NCI-H2029 treated with DMSO at 0.1 percent for 48 hours (cell line): ENCODE measurements around the gene LRRC57.
"Not testable (repeated sequence)": the region's sequence is repeated elsewhere in the genome, so short reads cannot be mapped to it uniquely, and the experiment has no call there.

Experiments
- DNase-seq: peaks from one replicate; lab custom pipeline; 2025; lab: John Stamatoyannopoulos, UW

The LRRC57 gene

GRCh38 chr15:42548249-42549031 is at the start of gene LRRC57, which contains the start of gene HAUS2:
Gene LRRC57 (minus strand): TSS chr15:42548793. CDS start chr15:42548434, 359 bp downstream.
Gene HAUS2 (plus strand): TSS chr15:42548838. CDS start chr15:42548873, 35 bp downstream.
- DNase-seq, result no peak

GRCh38 chr15:42595626-42596240 is 47.1 kb upstream of the LRRC57 start:
- no peak for DNase-seq

GRCh38 chr15:42594095-42594494 is 45.5 kb upstream of the LRRC57 start:
- DNase-seq, result no peak

- DNase-seq, result no peak
Measured at GRCh38 chr15:42593143-42593542, 44.5 kb upstream of the LRRC57 start.

- DNase-seq, result no peak
Measured at GRCh38 chr15:42592716-42593115, 44.1 kb upstream of the LRRC57 start.

- DNase-seq, result peak; percentile 5
Measured at GRCh38 chr15:42591238-42591934, 42.8 kb upstream of the LRRC57 start.

GRCh38 chr15:42590619-42591237 is 42.1 kb upstream of the LRRC57 start:
- no peak for DNase-seq

- no peak for DNase-seq
Measured at GRCh38 chr15:42584031-42584765, 35.6 kb upstream of the LRRC57 start.

GRCh38 chr15:42582569-42583375 is 34.2 kb upstream of the LRRC57 start:
- no peak for DNase-seq

- DNase-seq, result peak; percentile 11
Measured at GRCh38 chr15:42581272-42581730, 32.7 kb upstream of the LRRC57 start.

- DNase-seq, result no peak
Measured at GRCh38 chr15:42578984-42579537, 30.5 kb upstream of the LRRC57 start.

GRCh38 chr15:42577514-42578031 is 29.0 kb upstream of the LRRC57 start:
- no peak for DNase-seq

GRCh38 chr15:42576776-42577175 is 28.2 kb upstream of the LRRC57 start:
- DNase-seq, result no peak

- DNase-seq, result no peak
Measured at GRCh38 chr15:42576040-42576594, 27.5 kb upstream of the LRRC57 start.

GRCh38 chr15:42575188-42576039 is 26.8 kb upstream of the LRRC57 start, which contains the start of gene STARD9:
Gene STARD9 (plus strand): TSS chr15:42575606. CDS start chr15:42575716, 110 bp downstream.
- DNase-seq, result peak; percentile 54

GRCh38 chr15:42558739-42559138 is 10.1 kb upstream of the LRRC57 start:
- no peak for DNase-seq

GRCh38 chr15:42556550-42557207 is 8.1 kb upstream of the LRRC57 start:
- not testable (repeated sequence) for DNase-seq

- DNase-seq, result no peak
Measured at GRCh38 chr15:42553554-42553953, 5.0 kb upstream of the LRRC57 start.
